Testis (tissue), 3 donors: ENCODE results near the gene SEC16B. TPM values are rescaled to one million over a fixed set of nuclear protein-coding genes. Genes with fewer than 3 reads are reported as not detected.

Source experiments
- DNase-seq: peaks from one replicate; pipeline ENCODE4 v3.0.0-alpha.2; 2019
- H3K27ac ChIP-seq, 2 donors: fragments of 200-600 bp; sonication (generic); one replicate each; pipeline ENCODE4 v1.5.1; 2019
- H3K27me3 ChIP-seq: fragments of 200-600 bp; sonication (generic); one replicate; pipeline ENCODE4 v1.5.1; 2019
- H3K36me3 ChIP-seq: fragments of 200-600 bp; sonication (generic); one replicate; pipeline ENCODE4 v1.5.1; 2017; ENCODE audit warnings: low read depth; ENCODE audit errors: missing control alignments
- H3K4me1 ChIP-seq: fragments of 200-600 bp; sonication (generic); one replicate; pipeline ENCODE4 v1.5.1; 2019
- H3K4me3 ChIP-seq, 2 donors: fragments of 200-600 bp; sonication (generic); one replicate each; pipeline ENCODE4 v1.5.1; 2017 to 2019
- H3K9me3 ChIP-seq: fragments of 200-600 bp; sonication (generic); one replicate; pipeline ENCODE4 v1.5.1; 2017
- CTCF ChIP-seq, 3 experiments: fragments of 450-650 bp in 2 of 3; fragments of 200-600 bp in 1 of 3; sonication (generic) in 1 of 3; IDR thresholded peaks; one replicate each; pipeline ENCODE4 v1.5.1; 2016 to 2019; ENCODE audit warnings: antibody characterized with exemption in 3 of 3, mild to moderate bottlenecking in 2 of 3, moderate library complexity in 1 of 3
- POLR2A ChIP-seq: fragments of 450-650 bp; IDR thresholded peaks from one replicate; pipeline ENCODE4 v1.6.1; 2017; ENCODE audit warnings: antibody characterized with exemption, mild to moderate bottlenecking, moderate library complexity
- WGBS, 2 donors: methylation state at CpG; one replicate each; pipeline ENCODE4 v1.1.5; 2018; 5-methylcytosine and 5-hydroxymethylcytosine counted together
- intact Hi-C: fragments of 100-400 bp; cut with DNase I; formaldehyde crosslinking; loops from one replicate; pipeline ENCODE4 v1.15.1; 2023; ENCODE audit warnings: low total_unique reads
- polyA plus RNA-seq: library from polyadenylated mRNA; stranded (reverse); fragments of 350-450 nt; fragmentation: Illumina TruSeq; extraction: RNeasy Lipid Tissue Mini Kit (QIAGEN cat#74804); gene quantifications from one replicate; pipeline ENCODE4 v1.2.3, GENCODE V29; 2014; ENCODE audit warnings: low read depth, low replicate concordance; ENCODE audit not compliant: insufficient read depth
- total RNA-seq, 2 donors: library from RNA; depleted of rRNA; stranded (reverse); fragments of >200 nt; gene quantifications; one replicate each; pipeline ENCODE4 v1.2.3, GENCODE V29; 2016

Gene SEC16B
- total and polyA plus RNA-seq, 3 donors from 2014 or later: 4.3 to 5.9 (median 4.8) TPM

DNA sequence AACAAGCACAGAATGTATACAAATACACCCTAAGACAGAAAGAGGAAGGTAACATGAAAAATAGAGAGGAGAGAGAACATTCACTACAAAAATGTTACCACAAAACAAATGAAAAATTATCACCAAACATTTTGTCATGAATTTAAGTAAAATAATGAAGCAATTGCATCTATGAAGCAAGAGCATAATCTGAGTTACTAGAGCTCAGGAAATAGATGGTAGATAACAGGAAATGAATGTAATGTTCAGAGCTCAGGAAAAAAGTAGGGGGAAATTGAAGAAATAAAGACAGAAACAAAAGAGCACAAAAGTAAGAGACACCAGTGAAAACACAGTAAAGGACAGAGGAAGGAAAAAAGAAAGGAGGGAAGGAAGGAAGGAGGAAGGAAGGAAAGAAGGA is 19.4 kb downstream of the SEC16B start:
- DNase-seq: no peak
- Histone ChIP-seq H3K4me1 (no peaks in the 10 kb centered on the region), H3K27me3 (no peaks in the 10 kb centered on the region), H3K4me3 (no peak overlapping the region), H3K9me3 (no peaks in the 10 kb centered on the region), H3K27ac (no peak overlapping the region), H3K36me3 (no peaks in the 10 kb centered on the region)
- no peak for TF ChIP-seq POLR2A
- TF ChIP-seq CTCF (IDR thresholded peaks at IDR 0.05): no peak
- intact Hi-C loops: no loop called here

DNA sequence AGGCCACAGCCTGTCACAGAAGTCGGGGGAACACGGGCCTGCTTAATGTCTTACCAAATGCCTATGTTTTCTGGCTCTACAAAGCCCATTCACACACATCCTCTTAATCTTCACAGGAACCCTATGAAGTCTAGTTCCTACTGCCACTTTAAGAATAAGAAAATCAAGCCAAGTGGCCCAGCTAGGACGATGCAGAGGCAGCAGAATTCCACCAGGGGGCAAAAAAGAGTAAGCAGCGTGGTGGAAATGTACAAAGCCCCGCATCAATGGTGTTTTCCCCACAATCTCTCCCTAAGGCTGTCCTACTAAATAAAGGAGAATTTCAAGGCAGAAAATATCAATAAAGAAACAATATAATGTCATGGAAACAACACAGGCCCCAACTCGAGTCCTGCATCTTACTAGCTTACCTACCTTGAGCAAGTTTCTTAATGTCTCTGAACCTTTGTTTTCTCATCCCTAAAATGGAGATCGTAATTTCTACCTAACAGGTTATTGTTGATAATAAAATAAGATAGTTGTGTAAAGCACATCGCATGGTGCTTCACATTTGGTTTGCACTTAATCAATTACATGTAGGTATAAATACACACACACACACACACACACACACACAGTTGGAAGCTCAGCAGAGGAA is 21.4 kb downstream of the SEC16B start:
- H3K27me3 ChIP-seq: no peaks in the 10 kb centered on the region
- no peak overlapping the region for H3K27ac ChIP-seq
- no peaks in the 10 kb centered on the region for H3K9me3 ChIP-seq
- no peaks in the 10 kb centered on the region for H3K36me3 ChIP-seq
- intact Hi-C loops: loop anchor here (10.0 kb wide), 1 partner anchor 1054 kb away; no protein-coding TSS in a partner anchor
- peaks cover 6% of the 10 kb centered on the region for H3K4me1 ChIP-seq
- no peak for TF ChIP-seq POLR2A
- peak; percentile 74 to 93 (median 89) for TF ChIP-seq CTCF (IDR thresholded peaks at IDR 0.05)
- 29 to 33% methylated on average over 8 of the region's 8 CpGs for WGBS, 2 donors
- peak; percentile 71 for DNase-seq
- no peak overlapping the region for H3K4me3 ChIP-seq

GRCh38 chr1:177947623-177948022 is 22.2 kb downstream of the SEC16B start:
- no peaks in the 10 kb centered on the region for H3K27me3 ChIP-seq
- H3K36me3 ChIP-seq: no peaks in the 10 kb centered on the region
- no peak overlapping the region for H3K4me3 ChIP-seq
- DNase-seq: no peak
- peaks cover 6% of the 10 kb centered on the region for H3K4me1 ChIP-seq
- H3K27ac ChIP-seq: no peak overlapping the region
- WGBS, 2 donors: 83 to 85% methylated on average over 7 of the region's 7 CpGs
- intact Hi-C loops: loop anchor here (10.0 kb wide), 1 partner anchor 1053 kb away; no protein-coding TSS in a partner anchor
- H3K9me3 ChIP-seq: no peaks in the 10 kb centered on the region
- TF ChIP-seq POLR2A (no peak), CTCF (IDR thresholded peaks at IDR 0.05) (no peak)

GRCh38 chr1:177945943-177946650 is 23.8 kb downstream of the SEC16B start:
- 56 to 63% methylated on average over 12 of the region's 12 CpGs for WGBS, 2 donors
- no peak for TF ChIP-seq POLR2A
- peak; percentile 64 to 76 (median 68) for TF ChIP-seq CTCF (IDR thresholded peaks at IDR 0.05)
- intact Hi-C loops: loop anchor here (10.0 kb wide), 1 partner anchor 1051 kb away; no protein-coding TSS in a partner anchor
- no peaks in the 10 kb centered on the region for H3K27me3 ChIP-seq
- no peak overlapping the region for H3K4me3 ChIP-seq
- H3K27ac ChIP-seq: no peak overlapping the region
- H3K9me3 ChIP-seq: no peaks in the 10 kb centered on the region
- DNase-seq: peak; percentile 61
- peaks cover 6% of the 10 kb centered on the region for H3K4me1 ChIP-seq
- no peaks in the 10 kb centered on the region for H3K36me3 ChIP-seq
